ENCODE results near the gene NCOR2. TPM values are rescaled to one million over a fixed set of nuclear protein-coding genes. Genes with fewer than 3 reads are reported as not detected.

Gene NCOR2
- polyA plus RNA-seq, 1 donor from 2014 or later: 4.8 TPM

- no peak overlapping the region for H3K4me2 ChIP-seq (ENCODE audit: low read length)
- H4K20me1 ChIP-seq (ENCODE audit: insufficient read depth): no peaks in the 10 kb centered on the region
- H3K36me3 ChIP-seq (ENCODE audit: insufficient read depth, low read length): no peaks in the 10 kb centered on the region
- no peaks in the 10 kb centered on the region for H3K79me2 ChIP-seq (replicated peaks; ENCODE audit: insufficient read depth, low read length)
- no peak overlapping the region for H3K9ac ChIP-seq (ENCODE audit: low read length)
- no peaks in the 10 kb centered on the region for H3K27me3 ChIP-seq (ENCODE audit: insufficient read depth, low read depth, low read length)
- H3K27ac ChIP-seq (ENCODE audit: low read length): no peak overlapping the region
- H3K4me3 ChIP-seq (ENCODE audit: low read length): no peak overlapping the region
- TF ChIP-seq CTCF (IDR thresholded peaks at IDR 0.05; ENCODE audit: poor library complexity, severe bottlenecking): no peak
- TF ChIP-seq RAD21 (conservative IDR thresholded peaks at IDR 0.05): no peak
- H3K9me3 ChIP-seq (ENCODE audit: low read length): no peaks in the 10 kb centered on the region
- no peaks in the 10 kb centered on the region for H3F3A ChIP-seq (ENCODE audit: insufficient read depth, low read length, poor library complexity, severe bottlenecking)
- no peak overlapping the region for H2AFZ ChIP-seq (ENCODE audit: low read depth, low read length)
- H3K9me2 ChIP-seq (ENCODE audit: insufficient read depth, low read length): no peaks in the 10 kb centered on the region
These were observed 38.7 kb upstream of the NCOR2 start for GRCh38 chr12:124605883-124606774.

- H3K9me3 ChIP-seq (ENCODE audit: low read length): no peaks in the 10 kb centered on the region
- no peaks in the 10 kb centered on the region for H3K27me3 ChIP-seq (ENCODE audit: insufficient read depth, low read depth, low read length)
- no peaks in the 10 kb centered on the region for H4K20me1 ChIP-seq (ENCODE audit: insufficient read depth)
- H3K4me2 ChIP-seq (ENCODE audit: low read length): no peak overlapping the region
- no peak overlapping the region for H3K9ac ChIP-seq (ENCODE audit: low read length)
- no peaks in the 10 kb centered on the region for H3K9me2 ChIP-seq (ENCODE audit: insufficient read depth, low read length)
- H3K36me3 ChIP-seq (ENCODE audit: insufficient read depth, low read length): no peaks in the 10 kb centered on the region
- no peak overlapping the region for H2AFZ ChIP-seq (ENCODE audit: low read depth, low read length)
- no peak for TF ChIP-seq EP300 (conservative IDR thresholded peaks at IDR 0.05; ENCODE audit: poor library complexity, severe bottlenecking)
- TF ChIP-seq TAF1 (IDR thresholded peaks at IDR 0.05; ENCODE audit: low read depth): no peak
- TF ChIP-seq CTCF (IDR thresholded peaks at IDR 0.05; ENCODE audit: poor library complexity, severe bottlenecking): no peak
- TF ChIP-seq SMC3 (conservative IDR thresholded peaks at IDR 0.05; ENCODE audit: poor library complexity): no peak
- H3K27ac ChIP-seq (ENCODE audit: low read length): no peak overlapping the region
- no peaks in the 10 kb centered on the region for H3K79me2 ChIP-seq (replicated peaks; ENCODE audit: insufficient read depth, low read length)
- H3F3A ChIP-seq (ENCODE audit: insufficient read depth, low read length, poor library complexity, severe bottlenecking): no peaks in the 10 kb centered on the region
- H3K4me3 ChIP-seq (ENCODE audit: low read length): no peak overlapping the region
These were observed 37.9 kb upstream of the NCOR2 start for GRCh38 chr12:124605150-124605882.

- Histone ChIP-seq H3K9me3 (ENCODE audit: low read length) (peaks cover 2% of the 10 kb centered on the region), H3K4me3 (ENCODE audit: low read length) (no peak overlapping the region), H3K79me2 (replicated peaks; ENCODE audit: insufficient read depth, low read length) (no peaks in the 10 kb centered on the region), H3K4me2 (ENCODE audit: low read length) (no peak overlapping the region), H3K36me3 (ENCODE audit: insufficient read depth, low read length) (no peaks in the 10 kb centered on the region), H3K27ac (ENCODE audit: low read length) (no peak overlapping the region), H3K9ac (ENCODE audit: low read length) (no peak overlapping the region), H3K27me3 (ENCODE audit: insufficient read depth, low read depth, low read length) (no peaks in the 10 kb centered on the region), H2AFZ (ENCODE audit: low read depth, low read length) (no peak overlapping the region), H3F3A (ENCODE audit: insufficient read depth, low read length, poor library complexity, severe bottlenecking) (no peaks in the 10 kb centered on the region), H4K20me1 (ENCODE audit: insufficient read depth) (no peaks in the 10 kb centered on the region), H3K9me2 (ENCODE audit: insufficient read depth, low read length) (no peaks in the 10 kb centered on the region)
- TF ChIP-seq EP300 (conservative IDR thresholded peaks at IDR 0.05; ENCODE audit: poor library complexity, severe bottlenecking): no peak
- no peak for TF ChIP-seq EZH2 (IDR thresholded peaks at IDR 0.05; ENCODE audit: borderline replicate concordance, insufficient read depth, low read length, poor library complexity, severe bottlenecking)
- no peak for TF ChIP-seq POLR2AphosphoS5 (IDR thresholded peaks at IDR 0.05)
- TF ChIP-seq REST (IDR thresholded peaks at IDR 0.05; ENCODE audit: borderline replicate concordance): no peak
- no peak for TF ChIP-seq SMC3 (conservative IDR thresholded peaks at IDR 0.05; ENCODE audit: poor library complexity)
- TF ChIP-seq MXI1 (conservative IDR thresholded peaks at IDR 0.05; ENCODE audit: poor library complexity, severe bottlenecking): no peak
- TF ChIP-seq RAD21 (conservative IDR thresholded peaks at IDR 0.05): no peak
- TF ChIP-seq TAF1 (IDR thresholded peaks at IDR 0.05; ENCODE audit: low read depth): no peak
These were observed 36.9 kb upstream of the NCOR2 start for GRCh38 chr12:124604264-124604680.

Measured in neural cell (in vitro differentiated cells).